Mesenteric fat pad (tissue), 1 donor: Measurements from ENCODE around the gene CDH13. TPM values are rescaled to one million over a fixed set of nuclear protein-coding genes. Genes with fewer than 3 reads are reported as not detected.

ENCODE experiments used
- DNase-seq: peaks from one replicate; pipeline ENCODE4 v3.0.0-alpha.2; 2020; ENCODE audit warnings: low spot score
- total RNA-seq: library from RNA; stranded (reverse); fragmentation: NEBNext Ultra II Directional; extraction: Animal tissue kit (Norgen Biotek cat#: 25700); gene quantifications from one replicate; pipeline ENCODE4 v1.2.1, GENCODE V29; 2021
- donor health status: DM: yes; HTN: yes; CAD: no.

CDH13 gene
- total RNA-seq, 1 donor from 2014 or later = 18.3 TPM

DNA sequence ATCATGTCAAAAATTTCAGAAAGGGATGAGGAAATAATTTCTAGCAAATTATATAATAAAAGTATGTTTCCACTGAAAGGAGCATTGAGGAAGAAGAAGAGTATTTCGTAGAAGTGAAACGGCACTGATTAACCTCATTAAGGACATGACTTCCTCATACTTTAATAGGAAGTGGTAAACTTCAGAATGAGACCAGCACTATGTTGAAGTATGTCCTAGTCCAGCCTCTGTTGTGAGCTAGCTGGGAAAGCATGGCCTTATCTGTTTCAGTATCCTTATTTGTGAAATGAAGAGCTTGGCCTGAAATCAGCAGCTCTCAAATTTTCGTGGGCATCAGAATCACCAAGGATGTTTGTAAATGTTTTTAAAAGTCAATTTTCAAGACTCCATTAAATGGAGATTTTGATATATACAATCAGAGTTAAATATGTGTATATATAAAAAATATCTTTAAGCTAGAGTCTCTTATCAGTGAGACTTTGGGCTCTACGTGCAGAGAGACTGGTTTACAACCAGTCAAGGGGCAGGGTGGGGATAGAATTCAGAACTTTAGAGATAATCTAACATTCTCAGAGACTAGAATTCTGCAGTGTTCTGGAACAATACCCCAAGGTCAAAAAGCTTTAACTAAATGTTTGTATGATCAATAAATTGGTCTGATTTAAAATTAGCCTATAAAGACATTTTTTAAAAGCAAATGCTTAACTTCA lies 365.4 kb downstream of the CDH13 start:
- no peak for DNase-seq

DNA sequence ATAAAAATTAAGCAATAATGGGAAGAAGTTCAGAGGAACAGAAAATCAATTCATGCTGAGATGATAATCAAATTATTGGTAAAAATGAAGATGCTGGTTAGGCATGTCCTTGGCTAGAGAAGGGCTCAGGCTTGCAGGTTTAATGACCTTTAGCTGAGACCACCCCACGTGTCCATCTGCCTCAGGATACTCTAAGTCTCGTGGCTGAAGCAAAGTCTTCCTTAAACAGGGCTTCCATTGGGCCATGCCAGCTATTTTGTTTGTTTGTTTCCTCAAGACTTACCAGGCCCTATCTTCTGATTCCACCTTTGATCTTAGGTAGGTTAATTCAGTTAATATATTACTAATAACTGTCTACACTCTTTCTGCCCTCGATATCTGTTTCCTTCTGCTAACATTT lies 366.0 kb downstream of the CDH13 start:
- DNase-seq = no peak

DNA sequence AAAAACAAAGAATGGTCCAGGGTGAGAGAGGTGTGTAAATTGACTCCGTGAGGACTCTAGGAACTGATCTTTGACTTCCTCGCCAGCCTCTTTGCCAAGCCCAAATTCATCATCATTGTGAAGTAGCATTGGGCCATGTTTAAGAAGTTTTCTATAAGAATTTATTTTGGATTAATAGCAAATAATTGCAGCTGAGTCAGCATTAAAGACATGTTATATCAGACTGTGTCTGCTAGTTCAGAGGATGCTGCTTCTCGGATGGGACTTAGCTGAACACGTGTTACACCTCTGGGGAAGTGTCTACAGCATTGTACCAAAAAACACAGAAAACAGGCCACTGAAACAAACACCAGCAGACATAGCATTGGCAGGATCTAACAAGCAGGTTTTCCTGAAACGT lies 366.6 kb downstream of the CDH13 start:
- no peak for DNase-seq

DNA sequence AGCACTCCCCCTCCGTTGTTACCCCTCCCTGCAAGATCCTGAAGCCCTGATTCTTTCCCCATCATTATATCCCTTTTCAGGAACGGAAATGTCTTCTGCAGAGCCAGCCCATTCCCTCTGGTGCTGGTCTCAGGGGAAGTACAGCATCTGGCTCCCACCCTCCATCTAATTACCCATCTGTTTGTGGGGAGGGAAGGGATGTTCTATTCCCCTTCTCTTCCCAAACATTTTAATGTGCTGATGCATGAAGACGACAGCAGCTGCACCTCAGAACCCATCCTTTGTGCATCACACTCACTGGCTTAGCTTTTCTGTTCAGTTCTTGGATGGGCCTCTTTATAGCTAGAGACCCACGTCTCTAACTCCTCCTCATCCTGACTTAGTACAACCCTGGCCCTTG lies 367.2 kb downstream of the CDH13 start:
- DNase-seq = no peak

DNA sequence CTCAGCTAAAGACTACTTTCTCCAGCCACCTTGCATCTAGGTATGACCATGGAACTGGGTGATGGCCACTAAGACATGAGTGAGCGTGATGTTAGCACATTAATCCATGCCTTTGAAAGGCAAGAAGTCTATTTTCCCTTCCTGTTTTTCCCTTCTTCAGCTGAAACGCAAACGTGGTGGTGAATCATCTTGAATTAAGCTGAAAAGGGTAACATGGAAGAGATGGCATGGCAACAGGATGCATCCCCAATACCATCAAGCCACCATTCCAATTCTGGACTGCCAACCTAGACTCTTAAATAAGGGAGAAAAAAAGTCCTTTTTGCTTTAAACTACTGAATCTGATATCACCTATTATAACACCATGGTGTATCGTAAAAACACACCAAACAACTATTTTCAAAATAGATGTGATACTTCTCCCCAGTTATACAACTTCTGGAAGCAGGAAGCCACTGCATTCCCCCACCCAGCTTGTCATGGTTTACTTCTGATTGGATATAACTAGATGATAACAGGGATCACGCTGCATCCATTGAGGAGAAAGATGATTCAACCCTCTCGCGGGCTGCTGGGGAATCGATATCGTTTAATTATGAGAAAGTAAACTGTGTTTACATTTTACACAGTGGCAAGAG lies 368.6 kb downstream of the CDH13 start:
- no peak for DNase-seq

DNA sequence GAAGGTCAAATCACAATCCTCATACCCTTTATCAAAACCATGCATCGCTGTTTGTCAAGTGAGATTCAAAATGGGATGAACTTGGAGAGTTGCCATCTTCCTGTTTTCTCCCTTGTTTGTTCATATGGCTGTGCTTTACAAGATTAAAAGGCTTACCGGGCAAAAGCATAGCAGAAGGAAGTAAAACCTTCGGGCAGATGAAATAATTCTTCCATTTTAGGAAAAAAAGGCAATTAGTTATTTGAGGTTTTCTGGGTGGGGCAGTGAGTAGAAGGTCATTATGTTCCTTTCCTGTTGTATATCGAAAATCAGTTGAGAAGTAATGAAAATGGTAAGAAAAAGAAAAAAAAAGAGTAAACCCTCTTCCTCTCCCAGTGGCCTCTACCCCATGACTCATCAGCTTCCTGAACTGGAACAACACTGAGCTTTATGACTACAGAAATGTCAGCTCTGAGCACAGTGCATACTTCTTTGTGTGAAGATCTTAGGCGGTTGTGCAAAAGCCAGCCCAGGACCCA lies 369.2 kb downstream of the CDH13 start:
- no peak for DNase-seq

DNA sequence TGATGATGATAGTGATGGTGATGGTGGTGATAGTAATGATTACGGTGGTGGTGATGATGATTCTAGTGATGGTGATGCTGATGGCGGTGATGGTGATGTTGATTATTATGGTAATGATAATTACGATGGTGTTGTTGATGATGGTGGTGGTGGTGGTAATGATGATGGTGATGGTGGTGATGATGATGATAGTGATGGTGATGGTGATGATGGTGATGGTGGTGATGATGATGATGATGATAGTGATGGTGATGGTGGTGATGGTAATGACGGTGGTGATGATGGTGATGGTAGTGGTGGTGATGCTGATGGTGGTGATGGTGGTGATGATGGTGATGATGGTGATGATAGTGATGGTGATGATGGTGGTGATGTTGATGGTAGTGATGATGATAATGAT lies 370.0 kb downstream of the CDH13 start:
- DNase-seq = no peak

DNA sequence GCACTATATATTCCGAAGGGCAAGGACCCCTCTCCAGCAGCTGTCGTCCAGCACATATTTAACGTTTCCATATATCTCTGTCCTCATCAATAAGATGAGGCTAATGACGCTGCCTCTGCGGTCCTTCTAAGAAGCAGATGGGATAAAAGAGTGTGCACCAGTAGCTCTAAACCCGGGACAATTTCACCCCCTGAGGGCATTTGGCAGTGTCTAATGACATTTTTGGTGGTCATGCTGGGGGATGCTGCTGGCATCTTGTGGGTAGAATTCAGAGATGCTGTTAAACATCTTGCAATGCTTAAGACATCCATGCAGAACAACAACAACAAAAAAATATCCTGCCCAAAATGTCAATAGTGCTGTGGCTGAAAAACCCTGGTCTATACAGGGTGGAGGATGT lies 372.9 kb downstream of the CDH13 start:
- DNase-seq = no peak

DNA sequence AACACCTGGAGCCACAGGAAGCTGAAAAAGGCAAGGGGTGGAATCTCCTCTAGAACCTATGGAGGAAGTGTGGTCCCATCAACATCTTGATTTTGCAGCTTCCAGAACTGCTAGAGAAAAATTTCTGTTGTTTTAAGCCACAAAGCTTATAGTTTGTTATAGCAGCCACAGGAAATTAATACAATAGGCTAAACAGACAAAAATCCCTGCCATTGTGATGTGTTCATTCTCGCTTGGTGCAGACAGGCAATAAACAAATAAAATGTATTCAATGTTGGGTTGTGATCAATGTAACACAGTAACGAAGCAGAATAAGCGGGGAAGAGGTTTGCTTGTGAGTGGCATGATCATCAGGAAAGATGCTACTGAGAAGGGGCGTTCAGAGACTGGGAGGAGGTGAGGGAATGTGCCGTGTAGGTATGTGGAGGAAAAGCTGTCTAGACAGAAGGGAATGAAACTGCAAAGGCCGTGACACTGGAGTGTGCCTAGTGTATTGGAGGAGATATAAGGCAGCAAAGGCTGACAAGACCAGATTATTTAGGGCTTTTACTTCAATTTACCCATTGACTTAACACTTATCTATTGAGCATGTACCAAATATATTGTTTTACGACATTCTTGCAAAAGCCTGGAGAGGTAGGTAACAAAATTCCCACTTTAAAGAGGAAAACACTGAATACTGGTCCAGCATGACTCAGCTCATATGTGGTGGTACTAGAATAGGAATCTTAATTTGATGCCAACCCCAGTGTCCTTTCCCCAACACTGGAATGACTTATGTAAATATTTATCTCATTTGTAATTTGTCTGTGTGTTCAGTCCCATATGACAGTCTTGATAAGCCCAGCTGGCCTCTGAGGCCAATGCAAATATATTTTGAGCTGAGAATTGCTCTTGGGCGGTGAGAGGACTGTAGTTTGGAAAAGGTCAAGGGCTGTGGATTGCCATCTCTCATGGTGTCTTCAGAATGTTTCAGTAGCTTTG lies 375.9 kb downstream of the CDH13 start:
- DNase-seq = no peak

DNA sequence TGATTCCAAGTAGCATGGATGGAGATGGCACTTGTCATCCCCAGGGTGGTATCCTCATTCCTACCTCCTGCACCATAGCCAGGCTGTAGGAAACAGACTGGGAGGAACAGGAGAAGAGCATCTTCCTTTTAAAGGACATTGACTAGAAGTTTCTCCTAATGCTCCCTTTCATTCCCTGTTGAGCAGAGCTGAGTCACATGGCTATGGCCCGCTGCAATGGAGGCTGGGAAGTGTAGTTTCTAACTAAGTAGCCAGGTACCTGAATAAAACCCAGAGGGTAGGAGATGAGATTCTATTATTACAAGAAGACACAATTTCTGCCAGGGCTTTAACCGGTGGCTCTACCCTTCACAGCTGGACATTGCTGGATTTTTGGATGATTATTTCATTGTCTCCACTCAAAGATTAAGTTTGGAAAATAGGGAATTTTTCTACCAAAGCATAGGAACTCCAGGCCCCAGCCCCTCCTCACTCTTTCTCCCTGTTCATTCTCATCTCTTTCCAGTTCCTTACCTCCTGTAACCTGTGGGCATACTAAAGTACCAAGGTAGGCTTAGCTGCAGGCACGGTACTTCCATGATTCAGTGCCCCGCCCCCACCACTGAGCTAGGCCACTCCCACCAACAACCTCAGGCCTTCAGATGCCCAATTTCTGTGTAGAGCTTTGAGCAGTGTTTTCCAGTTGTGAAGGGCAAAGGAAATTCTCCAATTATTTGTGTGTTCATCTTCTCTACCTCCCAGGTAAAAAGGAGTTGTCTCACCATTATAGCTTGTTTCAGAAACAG lies 378.3 kb downstream of the CDH13 start:
- no peak for DNase-seq

DNA sequence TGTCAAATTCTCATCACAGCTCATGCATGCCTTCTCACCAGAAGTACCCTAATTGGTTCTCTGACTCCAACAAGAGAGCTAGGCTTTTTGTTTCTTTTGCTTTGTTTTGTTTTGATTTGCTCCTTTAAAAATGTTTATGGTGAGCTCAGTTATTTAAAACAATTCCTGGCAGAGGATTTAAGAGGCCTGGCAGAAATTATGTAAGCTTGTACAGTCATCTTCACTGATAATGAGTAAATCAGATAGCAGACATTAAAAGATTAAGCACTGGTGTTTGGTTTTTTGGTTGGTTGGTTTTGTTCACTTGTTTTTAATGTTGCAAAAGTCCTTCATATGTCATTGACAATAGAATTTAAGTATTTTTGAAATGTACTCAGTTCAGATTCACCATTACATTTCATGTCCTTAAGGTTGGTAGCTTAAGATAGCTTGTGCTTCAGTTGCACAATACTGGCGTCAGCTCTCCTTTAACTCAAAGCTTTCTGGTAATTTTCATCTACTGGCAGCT lies 378.9 kb downstream of the CDH13 start:
- DNase-seq = no peak

DNA sequence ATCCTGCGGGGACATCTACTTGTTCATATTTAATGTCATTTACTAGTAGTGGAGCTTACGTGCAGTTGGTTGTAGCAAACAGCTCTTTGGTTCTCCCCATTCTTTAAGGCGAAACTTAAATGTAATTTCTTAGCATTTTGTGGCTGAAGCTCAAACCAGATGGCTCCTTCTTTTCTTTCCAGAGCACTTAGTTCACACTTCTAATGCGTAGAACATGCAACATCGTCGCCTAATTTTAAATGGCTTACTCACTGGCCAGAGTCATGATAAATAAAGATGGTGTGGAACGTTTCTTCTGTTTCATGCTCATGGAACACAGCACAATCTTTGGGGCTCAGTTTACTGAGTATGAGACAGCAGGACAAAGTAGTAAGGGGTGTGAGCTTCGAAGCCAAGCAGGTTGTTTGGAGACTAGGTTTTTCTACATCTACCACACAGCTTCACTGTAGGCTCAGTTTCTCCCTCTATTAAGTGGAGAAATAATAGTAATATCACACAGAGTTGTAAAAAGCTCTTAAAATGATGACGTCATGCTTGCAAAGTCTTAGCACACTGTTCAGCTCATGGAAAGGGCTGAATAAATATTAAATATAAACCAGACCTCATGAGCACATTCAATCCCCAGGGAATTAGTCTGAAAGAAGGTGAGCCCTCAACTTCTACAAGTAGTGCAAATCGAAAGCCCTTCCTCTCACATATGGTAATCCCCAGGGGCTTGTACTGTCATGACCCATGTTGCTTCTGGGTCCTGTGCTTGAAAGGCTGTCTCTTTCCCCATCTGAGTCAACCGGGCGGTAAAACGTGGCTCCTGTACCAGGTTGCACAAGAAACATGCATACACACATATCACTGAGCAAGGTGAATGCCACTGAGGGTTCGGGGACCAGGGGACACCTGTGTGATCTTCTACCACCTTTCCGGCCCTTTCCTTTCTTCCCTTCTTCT lies 384.3 kb downstream of the CDH13 start:
- DNase-seq = no peak

DNA sequence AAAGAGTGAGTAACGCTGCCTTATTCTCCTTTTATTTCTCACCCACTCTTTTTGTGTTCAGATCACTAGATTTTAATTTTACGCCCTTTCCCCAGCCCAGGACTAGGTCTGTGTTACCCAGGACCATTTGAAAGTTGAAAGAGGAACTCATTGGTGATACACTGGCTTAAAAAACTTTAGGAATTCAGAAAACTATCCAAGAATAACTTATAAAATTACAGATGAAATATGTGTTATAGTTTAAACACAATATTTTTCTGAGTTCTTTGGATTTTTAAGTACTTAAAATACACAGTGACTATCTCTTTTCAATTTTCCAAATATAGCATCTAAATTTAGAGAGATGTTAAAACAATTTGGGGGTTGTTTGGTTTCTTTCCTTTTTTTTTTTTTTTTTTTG lies 385.2 kb downstream of the CDH13 start:
- no peak for DNase-seq

DNA sequence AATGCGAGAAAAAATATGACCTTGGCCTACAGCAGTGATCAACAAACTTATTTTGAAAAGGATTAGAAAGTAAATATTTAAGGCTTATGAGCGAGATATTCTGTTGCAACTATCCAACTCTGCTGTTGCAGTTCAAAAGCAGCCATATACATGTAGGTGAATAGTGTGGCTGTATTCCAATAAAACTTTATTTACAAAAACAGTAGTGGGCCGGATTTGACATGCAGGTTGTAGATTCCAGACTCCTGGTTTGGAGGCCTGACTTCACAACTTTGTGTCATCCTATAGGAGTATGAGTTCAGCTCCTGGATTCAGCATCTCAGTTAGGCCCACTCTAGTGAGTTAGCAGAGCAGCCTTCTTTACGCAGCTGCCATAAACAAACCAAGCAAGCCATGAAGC lies 386.3 kb downstream of the CDH13 start:
- no peak for DNase-seq

DNA sequence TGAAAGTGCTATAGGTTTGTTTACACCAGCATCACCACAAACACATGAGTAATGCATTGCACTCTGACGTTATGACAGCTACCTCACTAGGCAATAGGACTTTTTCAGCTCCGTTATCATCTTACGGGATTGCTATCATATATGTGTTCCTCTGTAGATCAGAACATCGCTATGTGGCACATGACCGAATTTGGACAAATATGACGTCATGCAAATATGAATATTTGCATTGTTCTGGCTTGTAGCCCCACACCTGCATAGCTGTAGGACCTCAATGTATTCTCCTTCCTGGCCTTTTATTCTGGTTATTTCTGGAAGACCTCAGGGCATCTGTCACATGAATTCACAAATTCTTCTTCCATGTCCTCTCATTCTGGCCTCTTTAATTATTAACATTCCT lies 393.2 kb downstream of the CDH13 start:
- DNase-seq = no peak

DNA sequence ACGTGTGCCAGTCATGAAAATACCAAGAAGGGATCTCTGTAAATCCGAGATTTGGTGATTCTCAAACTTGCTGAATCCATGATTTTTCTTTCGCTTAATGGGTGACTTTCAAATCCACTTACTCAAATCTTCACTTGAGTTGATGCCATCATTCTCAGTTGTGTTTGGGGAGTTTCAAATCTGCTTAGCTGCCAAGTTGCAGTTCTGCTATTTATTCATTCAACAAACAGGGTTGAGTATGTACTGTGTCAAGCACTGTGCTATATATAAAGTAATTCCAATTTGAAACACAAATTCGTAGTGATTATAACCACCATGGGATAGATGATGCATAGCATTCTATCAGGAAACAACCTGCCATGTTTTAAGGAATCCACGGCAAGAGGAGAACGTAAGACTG lies 394.3 kb downstream of the CDH13 start:
- no peak for DNase-seq

DNA sequence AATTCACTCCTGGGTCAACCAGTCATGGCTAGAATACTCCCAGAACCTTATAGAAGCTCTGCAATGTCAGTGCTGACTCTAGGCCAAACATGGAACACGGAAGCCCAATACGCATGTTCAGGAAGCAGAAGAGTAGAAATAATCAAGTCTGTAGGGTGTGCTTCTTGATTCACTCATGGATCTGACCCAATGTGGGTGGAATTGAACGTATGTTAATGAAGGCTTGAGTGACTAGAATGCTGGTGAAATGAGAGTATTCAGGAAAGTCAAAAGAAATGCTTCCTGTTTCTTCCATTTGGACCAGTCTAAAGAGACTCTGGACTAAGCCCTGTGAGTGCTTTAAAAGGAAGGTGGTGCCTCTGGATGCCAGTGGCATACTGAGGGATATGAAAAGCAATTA lies 395.0 kb downstream of the CDH13 start:
- no peak for DNase-seq

DNA sequence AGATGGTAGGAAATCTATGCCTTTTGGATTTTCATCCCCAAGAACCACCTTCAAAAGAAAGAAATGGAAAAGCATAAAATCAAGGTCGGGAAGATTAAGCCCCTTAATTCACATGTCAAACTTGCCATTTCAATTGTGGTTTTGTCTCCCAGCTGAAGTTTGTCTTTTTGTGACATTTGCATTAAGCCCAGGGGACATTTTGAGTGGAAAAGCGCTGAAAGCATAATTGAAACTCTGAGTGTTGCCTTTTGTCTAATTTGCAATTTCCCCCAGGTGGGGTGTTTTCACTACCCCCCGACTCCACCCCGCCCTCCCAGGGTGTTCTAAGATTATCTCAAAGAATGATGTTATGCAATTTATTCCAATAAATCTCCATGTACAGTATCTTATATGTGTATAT lies 396.2 kb downstream of the CDH13 start:
- no peak for DNase-seq

DNA sequence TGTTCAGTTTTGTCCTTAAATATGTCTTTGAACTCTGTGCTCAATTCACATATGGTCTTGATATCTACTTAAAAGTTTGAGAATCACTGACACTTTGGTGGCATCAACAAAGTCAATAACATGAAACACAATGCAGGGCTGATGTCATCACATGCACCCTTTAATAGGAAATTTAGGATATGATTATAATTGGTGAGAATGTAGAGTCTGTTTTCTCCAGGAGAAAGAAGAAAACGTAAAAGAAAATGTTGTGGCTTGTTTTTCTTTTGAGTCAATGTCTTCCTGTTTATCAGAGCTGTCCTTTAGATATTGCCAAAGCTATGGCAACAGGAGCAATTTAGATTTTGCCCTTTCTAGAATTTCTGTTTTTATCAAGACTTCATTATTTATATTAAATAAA lies 396.9 kb downstream of the CDH13 start:
- no peak for DNase-seq

DNA sequence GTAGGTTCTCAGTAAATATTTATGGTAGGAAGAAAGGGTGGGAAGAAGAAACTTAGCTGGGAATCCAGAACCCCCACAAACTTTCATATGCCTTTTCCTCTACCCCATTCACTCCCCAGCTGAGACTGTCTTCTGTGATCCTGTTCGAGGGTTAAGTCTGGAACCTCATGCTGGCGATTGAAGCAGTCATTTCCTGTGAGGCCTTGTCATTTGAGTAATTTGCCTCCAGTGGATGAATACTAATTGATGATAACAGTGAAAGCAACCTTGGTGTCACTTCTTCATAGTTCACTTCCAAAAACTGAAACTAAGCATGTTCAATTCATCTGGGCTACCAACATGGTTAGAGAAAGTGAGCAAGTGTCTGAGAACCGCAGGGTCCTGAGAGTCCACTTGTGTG lies 401.2 kb downstream of the CDH13 start:
- DNase-seq = no peak
